Measurements from ENCODE around the gene LTBP2.

The LTBP2 gene

GRCh38 chr14:74585406-74586335 lies 26.4 kb downstream of the LTBP2 start:
- TF ChIP-seq CTCF (IDR thresholded peaks at IDR 0.05), result no peak

- no peak for TF ChIP-seq CTCF (IDR thresholded peaks at IDR 0.05)
These were observed 27.1 kb downstream of the LTBP2 start for GRCh38 chr14:74584951-74585350.

GRCh38 chr14:74583689-74584434 lies 28.2 kb downstream of the LTBP2 start:
- no peak for TF ChIP-seq CTCF (IDR thresholded peaks at IDR 0.05)

GRCh38 chr14:74582910-74583581 lies 29.0 kb downstream of the LTBP2 start:
- TF ChIP-seq CTCF (IDR thresholded peaks at IDR 0.05), result no peak

- no peak for TF ChIP-seq CTCF (IDR thresholded peaks at IDR 0.05)
These were observed 31.8 kb downstream of the LTBP2 start for GRCh38 chr14:74580275-74580672.

- no peak for TF ChIP-seq CTCF (IDR thresholded peaks at IDR 0.05)
These were observed 32.4 kb downstream of the LTBP2 start for GRCh38 chr14:74579447-74580274.

- TF ChIP-seq CTCF (IDR thresholded peaks at IDR 0.05), result no peak
These were observed 33.6 kb downstream of the LTBP2 start for GRCh38 chr14:74578479-74578878.
